A673 (cell line): ENCODE results near the gene ZNF692. TPM values are rescaled to one million over a fixed set of nuclear protein-coding genes. Genes with fewer than 3 reads are reported as not detected.

ENCODE experiments used
- BruUV-seq: library from RNA; stranded (reverse); fragments of 400-500 nt; replicated peaks from 2 replicates; lab custom pipeline; 2021; lab: Mats Ljungman, UMichigan
- CTCF ChIA-PET: fragments of 300-600 bp; sonication (Branson Sonifier 250); formaldehyde crosslinking; loops from one replicate; lab custom pipeline; 2022; ENCODE audit warnings: antibody characterized with exemption; lab: Charles Lee
- POLR2A ChIA-PET: fragments of 300-600 bp; sonication (Branson Sonifier 250); formaldehyde crosslinking; loops from one replicate; lab custom pipeline; 2022; ENCODE audit warnings: antibody characterized with exemption; ENCODE audit not compliant: low non-redundant PET; lab: Charles Lee
- DNase-seq: peaks from one replicate; pipeline ENCODE4 v3.0.0-alpha.2; 2015; ENCODE audit warnings: low spot score
- H3K27ac ChIP-seq: fragments of 200-600 bp; sonication (generic); 2 replicates; pipeline ENCODE4 v1.5.1; 2016; ENCODE audit warnings: mixed run types, low read depth, mild to moderate bottlenecking, mixed read lengths, antibody characterized with exemption, low read length; ENCODE audit not compliant: poor library complexity, severe bottlenecking
- H3K27me3 ChIP-seq: fragments of 200-600 bp; sonication (generic); replicated peaks from 2 replicates; pipeline ENCODE4 v1.6.1; 2017; ENCODE audit warnings: mixed run types, low read depth, mild to moderate bottlenecking, mixed read lengths, antibody characterized with exemption, low read length; ENCODE audit not compliant: insufficient read depth, poor library complexity
- H3K36me3 ChIP-seq: fragments of 200-600 bp; sonication (generic); 2 replicates; pipeline ENCODE4 v1.6.1; 2016; ENCODE audit warnings: mixed run types, mild to moderate bottlenecking, mixed read lengths, antibody characterized with exemption, low read length; ENCODE audit not compliant: insufficient read depth, poor library complexity, severe bottlenecking
- H3K4me1 ChIP-seq: fragments of 200-600 bp; sonication (generic); 2 replicates; pipeline ENCODE4 v1.6.1; 2017; ENCODE audit warnings: mixed run types, mild to moderate bottlenecking, mixed read lengths, antibody characterized with exemption, low read length; ENCODE audit not compliant: insufficient read depth, poor library complexity, severe bottlenecking
- H3K4me3 ChIP-seq: fragments of 200-600 bp; sonication (generic); 2 replicates; pipeline ENCODE4 v1.5.1; 2016; ENCODE audit warnings: low read depth, mixed run types, mild to moderate bottlenecking, mixed read lengths, low read length; ENCODE audit not compliant: poor library complexity, severe bottlenecking
- H3K9me3 ChIP-seq: fragments of 200-600 bp; sonication (generic); 2 replicates; pipeline ENCODE4 v1.6.1; 2016; ENCODE audit warnings: mixed run types, low read depth, mild to moderate bottlenecking, mixed read lengths, antibody characterized with exemption, low read length; ENCODE audit not compliant: poor library complexity, severe bottlenecking
- EZH2 ChIP-seq: fragments of 200-600 bp; sonication (generic); IDR thresholded peaks from 2 replicates; pipeline ENCODE4 v1.6.1; 2017; ENCODE audit warnings: borderline replicate concordance, low read depth, mild to moderate bottlenecking, mixed read lengths, antibody characterized with exemption, low read length; ENCODE audit not compliant: poor library complexity, severe bottlenecking
- intact Hi-C: fragments of 100-400 bp; cut with micrococcal nuclease; formaldehyde crosslinking; loops from one replicate; pipeline ENCODE4 v1.10.0; 2022; ENCODE audit not compliant: unreplicated experiment
- total RNA-seq: library from RNA; stranded (reverse); gene quantifications from 2 replicates; pipeline ENCODE4 v1.2.3, GENCODE V29; 2021
- TF ChIP-seq, protein P1 (sequence below): fragments of 300-800, 200-600 bp; sonication (generic); conservative IDR thresholded peaks from 2 replicates; pipeline ENCODE4 v1.5.1; 2017; ENCODE audit warnings: low read depth, mild to moderate bottlenecking, antibody characterized with exemption, low read length, moderate library complexity, mixed read lengths

The ZNF692 gene
- total RNA-seq, 1 experiment from 2014 or later: 64.5 TPM

DNA sequence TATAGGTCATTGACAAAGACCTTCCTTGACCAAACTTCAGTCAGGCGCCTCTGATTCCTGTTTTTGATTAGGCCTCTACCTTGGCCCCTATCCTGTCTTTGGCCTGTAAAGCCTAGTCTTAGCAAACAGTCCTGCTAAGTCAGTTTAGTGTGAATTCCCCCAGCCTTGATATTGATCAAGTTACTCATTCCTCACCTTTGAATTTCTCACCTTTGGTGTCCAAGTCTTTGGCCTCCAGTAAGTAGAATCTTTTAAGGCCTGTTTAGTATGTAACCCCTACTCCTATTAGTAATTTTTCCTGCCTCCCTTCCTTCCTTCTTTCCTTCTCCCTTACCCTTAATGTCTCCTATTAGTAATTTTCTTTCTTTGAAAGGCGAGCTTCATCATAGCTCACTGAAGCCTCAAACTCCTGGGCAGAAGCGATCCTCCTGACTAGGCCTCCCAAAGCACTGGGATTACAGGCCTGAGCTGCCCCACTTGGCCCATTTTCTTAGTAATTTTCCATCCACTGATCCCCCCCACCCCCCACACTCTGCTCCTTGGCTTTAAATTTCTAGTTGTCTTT lies 13.0 kb upstream of the ZNF692 start:
- BruUV-seq: no TSS peak
- H3K27me3 ChIP-seq: no peaks in the 10 kb centered on the region
- H3K4me3 ChIP-seq: peak overlapping the region; percentile 79
- H3K27ac ChIP-seq: no peak overlapping the region
- H3K36me3 ChIP-seq: no peaks in the 10 kb centered on the region
- peaks cover 5% of the 10 kb centered on the region for H3K4me1 ChIP-seq
- no peaks in the 10 kb centered on the region for H3K9me3 ChIP-seq
- intact Hi-C loops: no loop called here
- CTCF ChIA-PET: no interaction called here
- DNase-seq: peak; percentile 21
- POLR2A ChIA-PET: no interaction called here
- no peak for TF ChIP-seq EZH2
- TF ChIP-seq, protein P1, sequence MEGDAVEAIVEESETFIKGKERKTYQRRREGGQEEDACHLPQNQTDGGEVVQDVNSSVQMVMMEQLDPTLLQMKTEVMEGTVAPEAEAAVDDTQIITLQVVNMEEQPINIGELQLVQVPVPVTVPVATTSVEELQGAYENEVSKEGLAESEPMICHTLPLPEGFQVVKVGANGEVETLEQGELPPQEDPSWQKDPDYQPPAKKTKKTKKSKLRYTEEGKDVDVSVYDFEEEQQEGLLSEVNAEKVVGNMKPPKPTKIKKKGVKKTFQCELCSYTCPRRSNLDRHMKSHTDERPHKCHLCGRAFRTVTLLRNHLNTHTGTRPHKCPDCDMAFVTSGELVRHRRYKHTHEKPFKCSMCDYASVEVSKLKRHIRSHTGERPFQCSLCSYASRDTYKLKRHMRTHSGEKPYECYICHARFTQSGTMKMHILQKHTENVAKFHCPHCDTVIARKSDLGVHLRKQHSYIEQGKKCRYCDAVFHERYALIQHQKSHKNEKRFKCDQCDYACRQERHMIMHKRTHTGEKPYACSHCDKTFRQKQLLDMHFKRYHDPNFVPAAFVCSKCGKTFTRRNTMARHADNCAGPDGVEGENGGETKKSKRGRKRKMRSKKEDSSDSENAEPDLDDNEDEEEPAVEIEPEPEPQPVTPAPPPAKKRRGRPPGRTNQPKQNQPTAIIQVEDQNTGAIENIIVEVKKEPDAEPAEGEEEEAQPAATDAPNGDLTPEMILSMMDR: no peak

DNA sequence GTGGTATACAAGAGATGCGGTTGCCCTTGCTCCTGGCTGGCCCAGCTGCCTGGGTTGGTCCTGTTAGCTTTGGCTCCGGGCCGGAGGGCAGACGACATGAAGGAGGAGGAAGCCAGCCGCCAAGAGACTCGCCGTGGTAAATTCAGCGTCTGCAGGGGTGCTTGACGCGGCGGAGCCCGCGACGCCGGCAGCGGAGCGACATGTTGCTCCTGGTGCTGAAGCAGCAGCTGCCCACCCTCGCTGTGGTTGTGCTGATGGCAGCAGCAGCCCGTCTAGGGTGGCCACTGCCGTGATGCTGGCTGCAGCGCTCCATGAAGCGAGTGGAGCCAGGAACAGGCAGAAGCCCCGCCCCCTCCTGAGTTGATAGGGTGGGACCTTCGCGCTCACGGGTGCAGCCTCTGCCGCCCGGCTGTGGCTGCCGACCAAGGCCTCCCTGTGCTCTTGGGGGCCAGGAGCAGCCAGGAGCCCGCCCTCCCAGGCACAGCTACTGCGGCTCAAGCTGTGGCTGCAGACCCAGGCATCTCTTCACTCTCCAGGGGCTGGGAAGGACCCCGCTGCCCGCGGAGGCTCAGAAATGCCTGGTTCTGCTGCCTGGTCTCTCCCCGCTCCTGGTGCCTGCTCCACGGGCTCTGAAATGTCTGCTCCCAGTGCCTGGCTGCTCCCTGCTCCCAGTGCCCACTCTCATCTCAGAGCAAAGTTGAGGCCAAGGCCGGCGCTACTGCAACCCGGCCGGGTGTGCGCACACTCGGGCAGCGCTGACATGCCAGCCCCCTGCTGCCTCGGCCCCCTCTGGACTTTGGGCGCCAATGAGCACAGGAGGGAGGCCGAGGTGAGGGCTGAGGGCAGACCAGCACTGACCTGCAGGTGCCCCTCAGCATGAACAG lies 4.4 kb upstream of the ZNF692 start:
- H3K27me3 ChIP-seq: peaks cover 3% of the 10 kb centered on the region
- CTCF ChIA-PET: no interaction called here
- TF ChIP-seq, protein P1: no peak
- TF ChIP-seq EZH2: no peak
- peak; percentile 82 for DNase-seq
- no peak overlapping the region for H3K27ac ChIP-seq
- H3K4me3 ChIP-seq: peak overlapping the region; percentile 58
- H3K4me1 ChIP-seq: peaks cover 15% of the 10 kb centered on the region
- H3K9me3 ChIP-seq: no peaks in the 10 kb centered on the region
- no TSS peak for BruUV-seq
- H3K36me3 ChIP-seq: no peaks in the 10 kb centered on the region
- intact Hi-C loops: no loop called here
- POLR2A ChIA-PET: no interaction called here

DNA sequence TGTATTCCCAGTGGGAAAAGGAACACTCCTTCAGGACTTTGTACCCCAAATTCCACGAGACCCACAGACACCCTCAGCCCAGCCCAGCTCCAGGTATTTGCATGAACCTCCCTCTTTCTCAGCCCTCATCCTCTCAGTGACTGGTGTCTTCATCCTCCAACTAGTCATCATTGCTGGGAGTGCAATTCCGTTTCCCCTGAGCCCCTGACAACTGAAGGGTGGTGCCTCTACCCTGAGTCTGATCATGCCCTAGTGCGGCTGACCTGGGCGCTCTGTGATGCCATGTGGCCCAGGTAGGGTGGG lies 3.8 kb upstream of the ZNF692 start:
- BruUV-seq: no TSS peak
- Histone ChIP-seq H3K36me3 (no peaks in the 10 kb centered on the region), H3K27me3 (peaks cover 3% of the 10 kb centered on the region), H3K4me1 (peaks cover 21% of the 10 kb centered on the region), H3K9me3 (no peaks in the 10 kb centered on the region), H3K27ac (no peak overlapping the region), H3K4me3 (peak overlapping the region; percentile 58)
- CTCF ChIA-PET: no interaction called here
- intact Hi-C loops: no loop called here
- TF ChIP-seq, protein P1: no peak
- no peak for TF ChIP-seq EZH2
- DNase-seq: no peak
- POLR2A ChIA-PET: no interaction called here
